Liver (tissue), 9 donors: Measurements from ENCODE around the gene RBM22. TPM values are rescaled to one million over a fixed set of nuclear protein-coding genes. Genes with fewer than 3 reads are reported as not detected.
A peak's percentile ranks its signal among the peaks of the same experiment; 100 is the strongest.

Source experiments
- DNase-seq: peaks from one replicate; pipeline ENCODE4 v3.0.0-alpha.2; 2017; ENCODE audit warnings: low spot score
- H3K27ac ChIP-seq, 2 donors: one replicate each; pipeline ENCODE4 v1.7.0; 2013; ENCODE audit warnings: inconsistent platforms in 2 of 2, low read length in 2 of 2, control low read depth in 1 of 2, low read depth in 1 of 2, mild to moderate bottlenecking in 1 of 2
- H3K27me3 ChIP-seq, 4 donors: one replicate each; pipeline versions ENCODE4 v1.6.1 to v1.7.0; 2013; ENCODE audit warnings: low read length in 3 of 4, inconsistent platforms in 1 of 4, mild to moderate bottlenecking in 1 of 4, moderate library complexity in 1 of 4; ENCODE audit not compliant: control insufficient read depth in 4 of 4, insufficient read depth in 4 of 4
- H3K36me3 ChIP-seq, 4 donors: one replicate each; pipeline versions ENCODE4 v1.6.1 to v1.7.0; 2013; ENCODE audit warnings: low read length in 3 of 4, mild to moderate bottlenecking in 3 of 4, low read depth in 1 of 4, moderate library complexity in 1 of 4; ENCODE audit not compliant: control insufficient read depth in 4 of 4, insufficient read depth in 3 of 4
- H3K4me1 ChIP-seq, 4 donors: one replicate each; pipeline versions ENCODE4 v1.6.1 to v1.7.0; 2013; ENCODE audit warnings: low read length in 3 of 4, mild to moderate bottlenecking in 3 of 4, moderate library complexity in 1 of 4; ENCODE audit not compliant: control insufficient read depth in 4 of 4, insufficient read depth in 4 of 4
- H3K4me3 ChIP-seq, 3 donors: one replicate each; pipeline versions ENCODE4 v1.6.1 to v1.7.0; 2013; ENCODE audit warnings: low read length in 3 of 3, control low read depth in 1 of 3, low read depth in 1 of 3, mild to moderate bottlenecking in 1 of 3
- H3K9ac ChIP-seq, 2 donors: one replicate each; pipeline ENCODE4 v1.7.0; 2013; ENCODE audit warnings: low read length in 2 of 2, mild to moderate bottlenecking in 2 of 2, moderate library complexity in 2 of 2, control low read depth in 1 of 2, low read depth in 1 of 2
- H3K9me3 ChIP-seq, 4 donors: one replicate each; pipeline versions ENCODE4 v1.6.1 to v1.7.0; 2013; ENCODE audit warnings: low read length in 3 of 4; ENCODE audit not compliant: control insufficient read depth in 4 of 4
- EGR1 ChIP-seq, 2 donors: IDR thresholded peaks; 2 replicates each; pipeline ENCODE4 v1.6.1; 2016 to 2018; ENCODE audit warnings: antibody characterized with exemption in 2 of 2, low read depth in 2 of 2
- FOXA1 ChIP-seq: IDR thresholded peaks from 2 replicates; pipeline ENCODE4 v1.6.1; 2016; ENCODE audit warnings: antibody characterized with exemption
- FOXA2 ChIP-seq: IDR thresholded peaks from 2 replicates; pipeline ENCODE4 v1.6.1; 2016; ENCODE audit warnings: antibody characterized with exemption
- GABPA ChIP-seq, 2 donors: IDR thresholded peaks in 1 of 2; conservative IDR thresholded peaks in 1 of 2; 2 replicates each; pipeline ENCODE4 v1.6.1; 2016; ENCODE audit warnings: antibody characterized with exemption in 2 of 2, mild to moderate bottlenecking in 1 of 2, moderate library complexity in 1 of 2
- HNF4A ChIP-seq, 2 donors: conservative IDR thresholded peaks; 2 replicates each; pipeline ENCODE4 v1.6.1; 2016; ENCODE audit warnings: antibody characterized with exemption in 2 of 2, mild to moderate bottlenecking in 2 of 2
- HNF4G ChIP-seq: IDR thresholded peaks from 2 replicates; pipeline ENCODE4 v1.6.1; 2016; ENCODE audit warnings: antibody characterized with exemption
- JUND ChIP-seq, 2 donors: IDR thresholded peaks; 2 replicates each; pipeline ENCODE4 v1.6.1; 2016; ENCODE audit warnings: antibody characterized with exemption in 2 of 2
- NR2F2 ChIP-seq: IDR thresholded peaks from 2 replicates; pipeline ENCODE4 v1.6.1; 2016; ENCODE audit warnings: antibody characterized with exemption
- RAD21 ChIP-seq, 2 donors: IDR thresholded peaks; 2 replicates each; pipeline ENCODE4 v1.6.1; 2016; ENCODE audit warnings: antibody characterized with exemption in 2 of 2, mild to moderate bottlenecking in 2 of 2
- RXRA ChIP-seq, 2 donors: IDR thresholded peaks; 2 replicates each; pipeline ENCODE4 v1.6.1; 2017 to 2018; ENCODE audit warnings: antibody characterized with exemption in 2 of 2, mild to moderate bottlenecking in 1 of 2
- SP1 ChIP-seq: IDR thresholded peaks from 2 replicates; pipeline ENCODE4 v1.6.1; 2018; ENCODE audit warnings: antibody characterized with exemption, mild to moderate bottlenecking
- TAF1 ChIP-seq: conservative IDR thresholded peaks from 2 replicates; pipeline ENCODE4 v1.6.1; 2016; ENCODE audit warnings: antibody characterized with exemption, mild to moderate bottlenecking
- YY1 ChIP-seq: IDR thresholded peaks from 2 replicates; pipeline ENCODE4 v1.6.1; 2016; ENCODE audit warnings: antibody characterized with exemption, mild to moderate bottlenecking
- WGBS: extraction: QIAGEN DNeasy Blood & Tissue Kit; methylation state at CpG from one replicate; pipeline ENCODE4 v1.1.7; 2013; 5-methylcytosine and 5-hydroxymethylcytosine counted together
- polyA plus RNA-seq, 2 donors: library from polyadenylated mRNA; stranded (reverse) in 1 of 2; unstranded in 1 of 2; fragments of 200-250 nt in 1 of 2; fragments of >200 nt in 1 of 2; fragmentation: Nextera tagmentation in 1 of 2; extraction: Ambion mirVana in 1 of 2; gene quantifications; one replicate each; pipeline versions ENCODE4 v1.2.1 to v1.2.3, GENCODE V29; 2013 to 2015
- total RNA-seq, 2 donors: library from RNA; depleted of rRNA; stranded (reverse); fragments of >200 nt; gene quantifications; one replicate each; pipeline ENCODE4 v1.2.3, GENCODE V29; 2014
- TF ChIP-seq, protein P1 (sequence below): IDR thresholded peaks from 2 replicates; pipeline ENCODE4 v1.6.1; 2016; ENCODE audit warnings: antibody characterized with exemption
- TF ChIP-seq, protein P2 (sequence below): IDR thresholded peaks from 2 replicates; pipeline ENCODE4 v1.6.1; 2016; ENCODE audit warnings: antibody characterized with exemption
- TF ChIP-seq, protein P3 (sequence below): fragments of 150-350 bp; IDR thresholded peaks from 2 replicates; pipeline ENCODE4 v1.5.1; 2017; ENCODE audit warnings: improper control_type of control experiment, low read depth, low read length; ENCODE audit not compliant: missing input control
- TF ChIP-seq, protein P4 (sequence below): IDR thresholded peaks from 2 replicates; pipeline ENCODE4 v1.6.1; 2016; ENCODE audit warnings: antibody characterized with exemption, mild to moderate bottlenecking
- TF ChIP-seq, protein P5 (sequence below): IDR thresholded peaks from 2 replicates; pipeline ENCODE4 v1.6.1; 2016; ENCODE audit warnings: antibody characterized with exemption
- donor health status: healthy.
- donor health status: healthy.
- donor health status: healthy.
- donor health status: healthy.
- donor health status: healthy.

RBM22 gene
- total and polyA plus RNA-seq, 4 donors, result 10.7 to 19.7 (median 12.3) TPM

DNA sequence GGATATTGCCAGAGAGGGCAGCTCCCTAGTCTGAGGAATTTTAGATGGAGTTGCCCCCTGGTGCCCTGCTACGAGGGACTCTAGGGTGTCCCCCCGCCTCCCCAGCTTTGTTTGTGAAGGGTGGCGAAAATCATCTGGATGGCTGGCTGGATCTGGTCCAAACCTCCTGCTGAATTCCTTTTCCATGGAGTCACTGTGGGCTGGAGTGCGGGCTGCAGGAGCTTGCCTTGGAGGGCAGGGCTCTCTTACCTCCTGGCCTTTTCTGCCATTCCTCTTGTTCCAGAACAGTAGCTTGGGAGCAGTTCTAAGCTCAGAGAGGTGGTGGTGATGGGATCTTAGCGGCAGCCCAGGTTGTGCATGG lies 58.3 kb downstream of the RBM22 start:
- DNase-seq, result no peak
- peaks cover 0 to 3% (median 0%) of the 10 kb centered on the region in 4 donors for H3K36me3 ChIP-seq
- no peaks in the 10 kb centered on the region for H3K27me3 ChIP-seq
- H3K9me3 ChIP-seq, result no peaks in the 10 kb centered on the region
- peaks cover 28 to 71% (median 69%) of the 10 kb centered on the region in 4 donors for H3K4me1 ChIP-seq
- TF ChIP-seq, protein P1, sequence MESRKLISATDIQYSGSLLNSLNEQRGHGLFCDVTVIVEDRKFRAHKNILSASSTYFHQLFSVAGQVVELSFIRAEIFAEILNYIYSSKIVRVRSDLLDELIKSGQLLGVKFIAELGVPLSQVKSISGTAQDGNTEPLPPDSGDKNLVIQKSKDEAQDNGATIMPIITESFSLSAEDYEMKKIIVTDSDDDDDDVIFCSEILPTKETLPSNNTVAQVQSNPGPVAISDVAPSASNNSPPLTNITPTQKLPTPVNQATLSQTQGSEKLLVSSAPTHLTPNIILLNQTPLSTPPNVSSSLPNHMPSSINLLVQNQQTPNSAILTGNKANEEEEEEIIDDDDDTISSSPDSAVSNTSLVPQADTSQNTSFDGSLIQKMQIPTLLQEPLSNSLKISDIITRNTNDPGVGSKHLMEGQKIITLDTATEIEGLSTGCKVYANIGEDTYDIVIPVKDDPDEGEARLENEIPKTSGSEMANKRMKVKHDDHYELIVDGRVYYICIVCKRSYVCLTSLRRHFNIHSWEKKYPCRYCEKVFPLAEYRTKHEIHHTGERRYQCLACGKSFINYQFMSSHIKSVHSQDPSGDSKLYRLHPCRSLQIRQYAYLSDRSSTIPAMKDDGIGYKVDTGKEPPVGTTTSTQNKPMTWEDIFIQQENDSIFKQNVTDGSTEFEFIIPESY, result no peak
- TF ChIP-seq, protein P2, sequence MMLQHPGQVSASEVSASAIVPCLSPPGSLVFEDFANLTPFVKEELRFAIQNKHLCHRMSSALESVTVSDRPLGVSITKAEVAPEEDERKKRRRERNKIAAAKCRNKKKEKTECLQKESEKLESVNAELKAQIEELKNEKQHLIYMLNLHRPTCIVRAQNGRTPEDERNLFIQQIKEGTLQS, result no peak
- TF ChIP-seq, protein P3, sequence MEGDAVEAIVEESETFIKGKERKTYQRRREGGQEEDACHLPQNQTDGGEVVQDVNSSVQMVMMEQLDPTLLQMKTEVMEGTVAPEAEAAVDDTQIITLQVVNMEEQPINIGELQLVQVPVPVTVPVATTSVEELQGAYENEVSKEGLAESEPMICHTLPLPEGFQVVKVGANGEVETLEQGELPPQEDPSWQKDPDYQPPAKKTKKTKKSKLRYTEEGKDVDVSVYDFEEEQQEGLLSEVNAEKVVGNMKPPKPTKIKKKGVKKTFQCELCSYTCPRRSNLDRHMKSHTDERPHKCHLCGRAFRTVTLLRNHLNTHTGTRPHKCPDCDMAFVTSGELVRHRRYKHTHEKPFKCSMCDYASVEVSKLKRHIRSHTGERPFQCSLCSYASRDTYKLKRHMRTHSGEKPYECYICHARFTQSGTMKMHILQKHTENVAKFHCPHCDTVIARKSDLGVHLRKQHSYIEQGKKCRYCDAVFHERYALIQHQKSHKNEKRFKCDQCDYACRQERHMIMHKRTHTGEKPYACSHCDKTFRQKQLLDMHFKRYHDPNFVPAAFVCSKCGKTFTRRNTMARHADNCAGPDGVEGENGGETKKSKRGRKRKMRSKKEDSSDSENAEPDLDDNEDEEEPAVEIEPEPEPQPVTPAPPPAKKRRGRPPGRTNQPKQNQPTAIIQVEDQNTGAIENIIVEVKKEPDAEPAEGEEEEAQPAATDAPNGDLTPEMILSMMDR, result no peak
- TF ChIP-seq GABPA (IDR thresholded peaks at IDR 0.05 in 1 of 2, conservative IDR thresholded peaks at IDR 0.05 in 1 of 2) (no peak), JUND (IDR thresholded peaks at IDR 0.05) (peak; percentile 16 to 77), SP1 (no peak), NR2F2 (peak; percentile 16), RAD21 (IDR thresholded peaks at IDR 0.05) (no peak), HNF4A (conservative IDR thresholded peaks at IDR 0.05) (no peak), FOXA2 (no peak), TAF1 (no peak), HNF4G (no peak), RXRA (IDR thresholded peaks at IDR 0.05) (no peak), EGR1 (IDR thresholded peaks at IDR 0.05; ENCODE audit: low read depth in 2 of 2) (no peak), YY1 (peak; percentile 18)
- peak overlapping the region; percentile 20 to 96 (median 58) for H3K4me3 ChIP-seq
- H3K27ac ChIP-seq, result peak overlapping the region; percentile 83 to 99
- WGBS, result 39% methylated on average over 5 of the region's 5 CpGs
- peak overlapping the region in 1 of 2 donors; percentile 42 for H3K9ac ChIP-seq

DNA sequence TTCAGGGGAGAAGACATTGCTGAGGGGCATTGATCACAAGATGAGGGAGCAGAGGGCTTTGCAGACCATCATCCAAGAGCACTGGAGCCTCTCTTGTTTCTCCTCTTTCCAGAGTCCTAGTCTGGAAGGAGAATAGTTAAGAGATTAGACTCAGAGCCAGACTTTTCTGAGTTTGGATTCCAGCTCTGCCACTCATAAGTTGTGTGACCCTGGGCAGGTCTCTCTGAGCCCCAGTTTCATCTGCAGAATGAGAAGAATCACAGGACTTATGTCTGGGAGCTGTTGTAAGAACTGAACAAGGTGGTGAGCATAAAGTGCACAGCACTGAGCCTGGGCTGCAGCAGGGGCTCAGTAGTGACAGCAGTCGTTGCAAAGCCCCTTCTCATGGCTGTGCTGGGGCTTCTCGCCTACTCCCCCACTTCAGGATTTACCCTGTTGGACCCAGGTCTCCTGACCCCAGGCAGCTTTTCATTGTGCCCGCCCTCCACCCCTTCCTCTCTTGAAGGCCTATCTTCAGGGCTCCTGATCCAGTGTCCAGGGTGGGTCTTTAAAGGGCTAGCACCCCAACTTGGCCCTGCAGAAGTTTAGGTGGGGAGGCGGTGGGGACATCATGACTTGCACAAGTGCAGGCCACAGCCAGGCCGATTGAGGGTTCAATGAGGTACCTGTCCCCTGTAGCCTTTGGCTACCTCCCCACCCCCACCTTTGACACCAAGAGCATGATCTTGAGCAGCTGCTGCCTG lies 58.9 kb downstream of the RBM22 start:
- no peaks in the 10 kb centered on the region for H3K9me3 ChIP-seq
- no peak for DNase-seq
- TF ChIP-seq, protein P4, sequence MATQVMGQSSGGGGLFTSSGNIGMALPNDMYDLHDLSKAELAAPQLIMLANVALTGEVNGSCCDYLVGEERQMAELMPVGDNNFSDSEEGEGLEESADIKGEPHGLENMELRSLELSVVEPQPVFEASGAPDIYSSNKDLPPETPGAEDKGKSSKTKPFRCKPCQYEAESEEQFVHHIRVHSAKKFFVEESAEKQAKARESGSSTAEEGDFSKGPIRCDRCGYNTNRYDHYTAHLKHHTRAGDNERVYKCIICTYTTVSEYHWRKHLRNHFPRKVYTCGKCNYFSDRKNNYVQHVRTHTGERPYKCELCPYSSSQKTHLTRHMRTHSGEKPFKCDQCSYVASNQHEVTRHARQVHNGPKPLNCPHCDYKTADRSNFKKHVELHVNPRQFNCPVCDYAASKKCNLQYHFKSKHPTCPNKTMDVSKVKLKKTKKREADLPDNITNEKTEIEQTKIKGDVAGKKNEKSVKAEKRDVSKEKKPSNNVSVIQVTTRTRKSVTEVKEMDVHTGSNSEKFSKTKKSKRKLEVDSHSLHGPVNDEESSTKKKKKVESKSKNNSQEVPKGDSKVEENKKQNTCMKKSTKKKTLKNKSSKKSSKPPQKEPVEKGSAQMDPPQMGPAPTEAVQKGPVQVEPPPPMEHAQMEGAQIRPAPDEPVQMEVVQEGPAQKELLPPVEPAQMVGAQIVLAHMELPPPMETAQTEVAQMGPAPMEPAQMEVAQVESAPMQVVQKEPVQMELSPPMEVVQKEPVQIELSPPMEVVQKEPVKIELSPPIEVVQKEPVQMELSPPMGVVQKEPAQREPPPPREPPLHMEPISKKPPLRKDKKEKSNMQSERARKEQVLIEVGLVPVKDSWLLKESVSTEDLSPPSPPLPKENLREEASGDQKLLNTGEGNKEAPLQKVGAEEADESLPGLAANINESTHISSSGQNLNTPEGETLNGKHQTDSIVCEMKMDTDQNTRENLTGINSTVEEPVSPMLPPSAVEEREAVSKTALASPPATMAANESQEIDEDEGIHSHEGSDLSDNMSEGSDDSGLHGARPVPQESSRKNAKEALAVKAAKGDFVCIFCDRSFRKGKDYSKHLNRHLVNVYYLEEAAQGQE, result no peak
- TF ChIP-seq, protein P3, result no peak
- TF ChIP-seq FOXA2, result no peak
- TF ChIP-seq SP1, result no peak
- no peak for TF ChIP-seq RAD21 (IDR thresholded peaks at IDR 0.05)
- no peak for TF ChIP-seq YY1
- no peak for TF ChIP-seq TAF1
- no peak for TF ChIP-seq NR2F2
- TF ChIP-seq, protein P5, sequence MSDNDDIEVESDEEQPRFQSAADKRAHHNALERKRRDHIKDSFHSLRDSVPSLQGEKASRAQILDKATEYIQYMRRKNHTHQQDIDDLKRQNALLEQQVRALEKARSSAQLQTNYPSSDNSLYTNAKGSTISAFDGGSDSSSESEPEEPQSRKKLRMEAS, result no peak
- TF ChIP-seq, protein P2, result no peak
- TF ChIP-seq JUND (IDR thresholded peaks at IDR 0.05), result no peak
- TF ChIP-seq HNF4G, result no peak
- no peak for TF ChIP-seq FOXA1
- no peak for TF ChIP-seq EGR1 (IDR thresholded peaks at IDR 0.05; ENCODE audit: low read depth in 2 of 2)
- no peak for TF ChIP-seq HNF4A (conservative IDR thresholded peaks at IDR 0.05)
- H3K4me1 ChIP-seq, result peaks cover 28 to 76% (median 73%) of the 10 kb centered on the region in 4 donors
- no peaks in the 10 kb centered on the region for H3K36me3 ChIP-seq
- H3K27me3 ChIP-seq, result no peaks in the 10 kb centered on the region
- peak overlapping the region; percentile 38 to 83 for H3K9ac ChIP-seq
- 62% methylated on average over 5 of the region's 5 CpGs for WGBS
- H3K4me3 ChIP-seq, result peak overlapping the region; percentile 58 to 96 (median 81)
- H3K27ac ChIP-seq, result peak overlapping the region; percentile 83 to 99
